ENCODE results near the gene FASTK. TPM values are rescaled to one million over a fixed set of nuclear protein-coding genes. Genes with fewer than 3 reads are reported as not detected.

Gene FASTK
- total and polyA plus RNA-seq, 2 experiments from 2014 or later = 109 to 145 TPM

DNA sequence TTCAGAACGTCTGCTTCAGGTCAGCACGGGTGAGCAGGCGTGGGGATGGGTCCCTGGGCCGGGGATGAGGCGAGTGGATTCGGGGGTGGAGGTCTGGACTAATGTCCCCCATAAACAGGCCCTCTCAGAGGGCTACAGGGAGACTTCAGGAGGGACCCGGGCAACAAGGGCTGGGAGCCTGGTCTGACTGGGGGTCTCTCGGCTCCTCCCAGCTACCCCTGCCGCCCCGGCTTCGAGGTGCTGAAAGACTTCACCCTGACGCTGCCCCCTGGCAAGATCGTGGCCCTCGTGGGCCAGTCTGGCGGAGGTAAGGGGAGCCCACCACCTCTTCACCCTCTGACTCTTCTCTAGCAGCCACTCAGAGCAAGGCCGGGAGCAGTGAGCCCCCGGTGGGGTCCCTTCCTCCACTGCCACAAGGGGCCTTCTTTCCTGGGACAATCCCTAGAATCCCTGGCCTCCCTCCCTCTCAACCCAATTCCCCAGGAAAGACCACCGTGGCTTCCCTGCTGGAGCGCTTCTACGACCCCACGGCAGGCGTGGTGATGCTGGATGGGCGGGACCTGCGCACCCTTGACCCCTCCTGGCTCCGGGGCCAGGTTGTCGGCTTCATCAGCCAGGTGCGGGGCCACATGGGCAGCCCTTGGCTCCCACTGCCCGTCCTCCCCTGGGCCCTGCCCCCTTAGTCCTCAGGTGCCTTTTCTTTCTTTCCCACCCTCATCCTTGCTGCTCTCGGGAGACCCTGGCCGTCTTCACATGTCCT is 39.8 kb downstream of the FASTK start:
- Histone ChIP-seq H3K27me3 (replicated peaks; ENCODE audit: insufficient read depth) (no peaks in the 10 kb centered on the region), H3K4me3 (no peak overlapping the region), H3K9me2 (ENCODE audit: insufficient read depth) (no peaks in the 10 kb centered on the region), H3K79me2 (ENCODE audit: insufficient read depth) (no peaks in the 10 kb centered on the region), H3K4me2 (ENCODE audit: unreplicated experiment) (no peak overlapping the region), H3K27ac (no peak overlapping the region), H3K36me3 (ENCODE audit: low read depth) (no peaks in the 10 kb centered on the region), H3K9ac (no peak overlapping the region), H3F3A (ENCODE audit: insufficient read depth) (peaks cover 12% of the 10 kb centered on the region), H3K9me3 (ENCODE audit: low read depth) (no peaks in the 10 kb centered on the region), H4K20me1 (ENCODE audit: insufficient read depth) (no peaks in the 10 kb centered on the region), H2AFZ (no peak overlapping the region), H3K4me1 (ENCODE audit: insufficient read depth) (peaks cover 18% of the 10 kb centered on the region)
- WGBS, 2 experiments (ENCODE audit: low coverage in 1 of 2, low lambda C conversion rate in 2 of 2, missing lambda C conversion rate in 2 of 2) = 94 to 97% methylated on average over 30 of the region's 30 CpGs
- no peak for DNase-seq
- in situ Hi-C loops (cut with MboI) = no loop called here
- TF ChIP-seq EZH2phosphoT487 (IDR thresholded peaks at IDR 0.05; ENCODE audit: insufficient read depth, low read depth) (no peak), EZH2 (IDR thresholded peaks at IDR 0.05; ENCODE audit: insufficient read depth, poor library complexity, severe bottlenecking) (no peak)

DNA sequence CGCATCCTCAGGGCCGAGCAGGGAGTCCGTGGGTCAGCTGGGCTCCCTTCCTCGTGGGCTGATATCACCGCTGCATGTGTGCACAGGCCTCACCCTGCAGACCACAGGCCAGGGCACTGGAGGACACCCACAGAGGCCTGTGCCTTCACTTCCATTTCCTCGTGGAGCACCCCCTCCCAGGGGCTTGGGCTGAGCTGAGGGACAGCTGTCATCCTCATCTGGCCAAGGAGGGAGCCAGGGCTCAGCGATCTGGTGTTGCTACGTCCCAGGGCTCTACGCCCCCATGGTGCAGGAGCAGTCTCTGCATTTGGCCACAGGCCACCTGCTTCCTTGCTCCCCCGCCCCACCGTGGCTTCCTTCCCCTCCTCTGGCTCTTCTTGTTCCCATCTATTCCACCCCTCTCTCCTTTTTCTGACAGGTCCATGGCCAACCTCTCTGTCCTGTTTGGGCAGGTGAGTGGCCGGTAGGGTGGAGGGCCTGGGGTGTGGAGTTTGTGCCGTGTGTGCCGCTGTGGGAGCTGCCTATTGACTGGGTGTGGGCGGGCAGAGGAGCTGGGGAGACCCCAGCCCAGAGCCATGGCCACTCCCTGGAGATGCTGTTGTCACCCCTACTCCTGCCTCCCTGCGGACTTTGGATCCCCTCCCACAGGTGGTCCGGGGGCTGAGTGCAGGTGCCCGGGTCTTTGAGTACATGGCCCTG is 40.6 kb downstream of the FASTK start:
- no peaks in the 10 kb centered on the region for H3K79me2 ChIP-seq (ENCODE audit: insufficient read depth)
- H3F3A ChIP-seq (ENCODE audit: insufficient read depth) = peaks cover 12% of the 10 kb centered on the region
- peak overlapping the region; percentile 81 for H3K9ac ChIP-seq
- peak overlapping the region; percentile 94 for H3K27ac ChIP-seq
- H3K4me1 ChIP-seq (ENCODE audit: insufficient read depth) = peaks cover 18% of the 10 kb centered on the region
- no peaks in the 10 kb centered on the region for H3K9me2 ChIP-seq (ENCODE audit: insufficient read depth)
- 76 to 79% methylated on average over 17 to 18 of the region's 18 CpGs for WGBS, 2 experiments (ENCODE audit: low coverage in 1 of 2, low lambda C conversion rate in 2 of 2, missing lambda C conversion rate in 2 of 2)
- H2AFZ ChIP-seq = no peak overlapping the region
- H3K4me3 ChIP-seq = no peak overlapping the region
- H3K27me3 ChIP-seq (replicated peaks; ENCODE audit: insufficient read depth) = no peaks in the 10 kb centered on the region
- no peaks in the 10 kb centered on the region for H4K20me1 ChIP-seq (ENCODE audit: insufficient read depth)
- TF ChIP-seq EZH2 (IDR thresholded peaks at IDR 0.05; ENCODE audit: insufficient read depth, poor library complexity, severe bottlenecking) (no peak), EZH2phosphoT487 (IDR thresholded peaks at IDR 0.05; ENCODE audit: insufficient read depth, low read depth) (no peak)
- H3K36me3 ChIP-seq (ENCODE audit: low read depth) = no peaks in the 10 kb centered on the region
- no peak for DNase-seq
- H3K9me3 ChIP-seq (ENCODE audit: low read depth) = no peaks in the 10 kb centered on the region
- H3K4me2 ChIP-seq (ENCODE audit: unreplicated experiment) = peak overlapping the region; percentile 16
- in situ Hi-C loops (cut with MboI) = no loop called here

DNA sequence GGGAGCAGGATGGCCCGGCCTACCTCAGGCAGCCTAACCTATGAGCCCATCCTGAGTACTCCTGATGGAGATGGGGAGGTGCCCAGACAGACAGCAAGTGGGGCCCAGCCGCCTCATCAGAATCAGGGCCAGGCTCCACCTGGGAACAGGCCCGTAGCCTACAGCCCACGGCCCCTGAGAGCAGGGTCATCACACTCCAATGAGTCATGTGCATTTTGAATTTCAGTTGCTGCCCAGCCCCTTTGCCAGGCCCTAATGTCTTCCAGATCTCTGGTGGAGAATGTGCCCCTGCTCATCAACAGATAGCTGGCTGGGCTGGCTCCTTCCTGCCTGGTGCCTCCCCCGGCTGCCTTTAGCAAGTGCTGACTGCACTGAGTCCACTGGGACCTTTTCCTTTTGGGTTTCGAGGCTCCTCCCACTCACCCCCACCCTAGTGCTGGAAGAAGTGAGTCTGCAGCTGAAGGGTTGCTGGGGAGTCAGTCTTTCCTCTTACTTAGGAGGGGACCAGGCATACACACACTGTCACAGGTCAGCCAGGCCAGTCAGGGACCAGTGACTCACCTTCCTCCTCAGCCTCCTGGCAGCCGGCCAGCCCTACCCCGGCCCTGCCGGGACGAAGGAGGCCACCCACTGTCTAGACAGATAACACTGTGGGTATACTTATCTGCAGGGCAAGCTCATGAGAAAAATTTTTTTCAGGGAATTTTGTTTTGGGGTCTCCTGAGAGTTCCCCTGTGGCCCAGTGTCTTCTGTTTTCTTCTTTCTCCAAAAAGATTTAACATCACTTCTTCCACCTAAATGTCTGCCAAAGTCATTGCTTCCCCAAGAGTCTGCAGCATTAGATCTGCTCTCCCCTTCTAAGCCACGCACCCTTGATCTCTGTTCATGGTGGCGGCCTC is 41.4 kb downstream of the FASTK start:
- Histone ChIP-seq H3K79me2 (ENCODE audit: insufficient read depth) (no peaks in the 10 kb centered on the region), H3K27ac (peak overlapping the region; percentile 94), H3K4me1 (ENCODE audit: insufficient read depth) (peaks cover 18% of the 10 kb centered on the region), H3F3A (ENCODE audit: insufficient read depth) (peaks cover 12% of the 10 kb centered on the region), H3K9ac (peak overlapping the region; percentile 81), H3K4me2 (ENCODE audit: unreplicated experiment) (peak overlapping the region; percentile 69), H2AFZ (no peak overlapping the region), H3K27me3 (replicated peaks; ENCODE audit: insufficient read depth) (no peaks in the 10 kb centered on the region), H3K4me3 (no peak overlapping the region), H4K20me1 (ENCODE audit: insufficient read depth) (no peaks in the 10 kb centered on the region), H3K9me2 (ENCODE audit: insufficient read depth) (no peaks in the 10 kb centered on the region), H3K9me3 (ENCODE audit: low read depth) (no peaks in the 10 kb centered on the region), H3K36me3 (ENCODE audit: low read depth) (no peaks in the 10 kb centered on the region)
- WGBS, 2 experiments (ENCODE audit: low coverage in 1 of 2, low lambda C conversion rate in 2 of 2, missing lambda C conversion rate in 2 of 2) = 24 to 28% methylated on average over 12 of the region's 12 CpGs
- in situ Hi-C loops (cut with MboI) = no loop called here
- DNase-seq = peak; percentile 97
- no peak for TF ChIP-seq EZH2phosphoT487 (IDR thresholded peaks at IDR 0.05; ENCODE audit: insufficient read depth, low read depth)
- no peak for TF ChIP-seq EZH2 (IDR thresholded peaks at IDR 0.05; ENCODE audit: insufficient read depth, poor library complexity, severe bottlenecking)

DNA sequence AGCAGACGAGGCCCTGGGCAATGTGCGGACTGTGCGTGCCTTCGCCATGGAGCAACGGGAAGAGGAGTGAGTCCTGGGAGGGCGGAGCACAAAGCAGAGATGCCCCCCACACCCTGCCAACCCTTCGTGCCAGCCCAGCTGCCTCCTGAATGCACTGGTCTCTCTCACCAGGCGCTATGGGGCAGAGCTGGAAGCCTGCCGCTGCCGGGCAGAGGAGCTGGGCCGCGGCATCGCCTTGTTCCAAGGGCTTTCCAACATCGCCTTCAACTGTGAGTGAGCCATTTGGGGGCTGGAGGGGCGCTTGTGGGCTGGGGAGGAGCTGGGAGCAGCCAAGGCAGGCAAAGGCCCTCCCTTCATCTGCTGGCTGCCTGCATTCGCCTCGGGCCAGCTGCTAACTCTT is 44.7 kb downstream of the FASTK start:
- H4K20me1 ChIP-seq (ENCODE audit: insufficient read depth) = no peaks in the 10 kb centered on the region
- H3K9me3 ChIP-seq (ENCODE audit: low read depth) = no peaks in the 10 kb centered on the region
- H3K9ac ChIP-seq = no peak overlapping the region
- H2AFZ ChIP-seq = no peak overlapping the region
- no peaks in the 10 kb centered on the region for H3K27me3 ChIP-seq (replicated peaks; ENCODE audit: insufficient read depth)
- no peaks in the 10 kb centered on the region for H3K9me2 ChIP-seq (ENCODE audit: insufficient read depth)
- no peak overlapping the region for H3K4me3 ChIP-seq
- H3K36me3 ChIP-seq (ENCODE audit: low read depth) = no peaks in the 10 kb centered on the region
- no peak overlapping the region for H3K4me2 ChIP-seq (ENCODE audit: unreplicated experiment)
- H3K4me1 ChIP-seq (ENCODE audit: insufficient read depth) = peaks cover 18% of the 10 kb centered on the region
- peaks cover 8% of the 10 kb centered on the region; the same call in 1 of the 2 replicates for H3K79me2 ChIP-seq (ENCODE audit: insufficient read depth)
- TF ChIP-seq EZH2 (IDR thresholded peaks at IDR 0.05; ENCODE audit: insufficient read depth, poor library complexity, severe bottlenecking) (no peak), EZH2phosphoT487 (IDR thresholded peaks at IDR 0.05; ENCODE audit: insufficient read depth, low read depth) (no peak)
- in situ Hi-C loops (cut with MboI) = no loop called here
- no peak for DNase-seq
- H3F3A ChIP-seq (ENCODE audit: insufficient read depth) = peaks cover 12% of the 10 kb centered on the region
- no peak overlapping the region for H3K27ac ChIP-seq
- 87 to 88% methylated on average over 14 to 17 of the region's 17 CpGs for WGBS, 2 experiments (ENCODE audit: low coverage in 1 of 2, low lambda C conversion rate in 2 of 2, missing lambda C conversion rate in 2 of 2)

All from GM23248 (cell line).